Panc1 (cell line): ENCODE results near the gene LIMK2. TPM values are rescaled to one million over a fixed set of nuclear protein-coding genes. Genes with fewer than 3 reads are reported as not detected.

Source experiments
- ATAC-seq: fragments of 200-7000 bp; cut with Tn5 transposase; 2 replicates; pipeline ENCODE4 v1.9.1; 2020; ENCODE audit warnings: mild to moderate bottlenecking, moderate library complexity
- BruUV-seq: library from RNA; stranded (reverse); fragments of 400-500 nt; replicated peaks from 2 replicates; lab custom pipeline; 2021; lab: Mats Ljungman, UMichigan
- CTCF ChIA-PET: fragments of 300-600 bp; sonication (Branson Sonifier 250); formaldehyde crosslinking; loops from one replicate; lab custom pipeline; 2022; ENCODE audit warnings: antibody characterized with exemption; lab: Charles Lee
- POLR2A ChIA-PET: fragments of 300-600 bp; sonication (Branson Sonifier 250); formaldehyde crosslinking; loops from one replicate; lab custom pipeline; 2022; ENCODE audit warnings: antibody characterized with exemption; lab: Charles Lee
- DNase-seq: peaks from one replicate; pipeline ENCODE4 v3.0.0-alpha.2; 2010; ENCODE audit warnings: low read depth, low spot score
- H3K27ac ChIP-seq: 2 replicates; pipeline ENCODE4 v1.5.1; 2011; ENCODE audit warnings: mild to moderate bottlenecking, low read length, inconsistent platforms
- H3K27me3 ChIP-seq: fragments of 200-500 bp; sonication (Bioruptor generic); 2 replicates; pipeline ENCODE4 v1.6.0; 2014; ENCODE audit warnings: low read length, inconsistent platforms; ENCODE audit not compliant: control insufficient read depth, insufficient read depth
- H3K36me3 ChIP-seq: fragments of 200-500 bp; sonication (Bioruptor generic); 2 replicates; pipeline ENCODE4 v1.5.1; 2014; ENCODE audit warnings: inconsistent platforms, mild to moderate bottlenecking, low read length, moderate library complexity; ENCODE audit not compliant: control insufficient read depth, insufficient read depth
- H3K4me1 ChIP-seq: 2 replicates; pipeline ENCODE4 v1.5.1; 2011; ENCODE audit warnings: inconsistent platforms, mild to moderate bottlenecking, low read length, moderate library complexity; ENCODE audit not compliant: control insufficient read depth, insufficient read depth
- H3K4me3 ChIP-seq, 2 experiments: 2 replicates each; pipeline ENCODE4 v1.5.1; 2011 to 2012; ENCODE audit warnings: low read depth in 2 of 2, low read length in 2 of 2, mild to moderate bottlenecking in 2 of 2, inconsistent platforms in 1 of 2, moderate library complexity in 1 of 2
- H3K9me3 ChIP-seq: fragments of 200-500 bp; sonication (Bioruptor generic); 2 replicates; pipeline ENCODE4 v1.5.1; 2014; ENCODE audit warnings: low read depth, mild to moderate bottlenecking, inconsistent platforms, low read length, moderate library complexity; ENCODE audit not compliant: control insufficient read depth, insufficient read depth
- POLR2AphosphoS5 ChIP-seq: IDR thresholded peaks from 2 replicates; pipeline ENCODE4 v1.6.1; 2012; ENCODE audit warnings: mild to moderate bottlenecking, low read depth, low read length, moderate library complexity
- SIN3A ChIP-seq: IDR thresholded peaks from 2 replicates; pipeline ENCODE4 v1.6.1; 2012; ENCODE audit warnings: low read depth, mild to moderate bottlenecking, low read length, moderate library complexity, borderline replicate concordance; ENCODE audit not compliant: insufficient read depth
- TCF7L2 ChIP-seq: IDR thresholded peaks from 2 replicates; pipeline ENCODE4 v1.6.1; 2011; ENCODE audit warnings: mild to moderate bottlenecking, low read depth, low read length, inconsistent platforms
- in situ Hi-C: cut with HindIII; loops from 2 replicates; pipeline ENCODE4 v1.10.0; 2016; ENCODE audit warnings: low sequenced_read_pairs, low pct_unique_long_range_greater_than_20kb
- intact Hi-C: fragments of 100-400 bp; cut with micrococcal nuclease; formaldehyde crosslinking; loops from one replicate; pipeline ENCODE4 v1.10.0; 2022; ENCODE audit not compliant: unreplicated experiment
- total RNA-seq: library from RNA; stranded (reverse); gene quantifications from one replicate; pipeline ENCODE4 v1.2.1, GENCODE V29; 2021; ENCODE audit not compliant: unreplicated experiment
- TF ChIP-seq, protein P1 (sequence below), 2 experiments: IDR thresholded peaks; 2 replicates each; pipeline ENCODE4 v1.6.1; 2011 to 2012; ENCODE audit warnings: low read depth in 2 of 2, control low read depth in 1 of 2, low read length in 1 of 2, mild to moderate bottlenecking in 1 of 2, moderate library complexity in 1 of 2; ENCODE audit not compliant: insufficient read depth in 1 of 2
- TF ChIP-seq, protein P2 (sequence below): fragments of 450-650 bp; IDR thresholded peaks from 2 replicates; pipeline ENCODE4 v1.5.1; 2017; ENCODE audit warnings: mild to moderate bottlenecking

Gene LIMK2
- total RNA-seq, 1 experiment from 2014 or later: 12.6 TPM

DNA sequence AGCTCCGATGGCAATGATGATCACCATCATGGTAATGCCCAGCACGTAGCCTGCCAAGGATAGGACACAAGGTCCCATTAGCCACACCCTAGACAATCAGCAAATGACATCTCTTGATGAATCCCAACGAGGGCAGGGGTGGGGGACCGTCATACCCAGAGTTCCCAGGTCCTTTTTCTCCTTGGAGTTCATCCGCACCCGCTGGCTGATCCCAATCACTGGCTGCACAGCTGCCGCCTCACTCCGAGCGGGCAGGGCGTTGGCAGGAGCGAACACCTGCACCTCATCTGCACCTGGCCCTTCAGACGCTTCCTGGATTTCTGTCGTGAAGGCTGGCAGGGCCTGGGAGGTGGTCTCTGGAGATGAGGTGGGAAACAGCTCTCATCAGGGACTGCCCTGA lies 77.2 kb downstream of the LIMK2 start:
- ChIA-PET CTCF (no interaction called here), POLR2A (no interaction called here)
- Histone ChIP-seq H3K4me1 (no peaks in the 10 kb centered on the region; the same call in 1 of the 2 replicates), H3K27me3 (no peaks in the 10 kb centered on the region), H3K27ac (no peak overlapping the region), H3K9me3 (no peaks in the 10 kb centered on the region), H3K36me3 (no peaks in the 10 kb centered on the region), H3K4me3 (no peak overlapping the region)
- in situ Hi-C loops (no loop called here), intact Hi-C loops (no loop called here)
- BruUV-seq: no TSS peak
- TF ChIP-seq, protein P1, sequence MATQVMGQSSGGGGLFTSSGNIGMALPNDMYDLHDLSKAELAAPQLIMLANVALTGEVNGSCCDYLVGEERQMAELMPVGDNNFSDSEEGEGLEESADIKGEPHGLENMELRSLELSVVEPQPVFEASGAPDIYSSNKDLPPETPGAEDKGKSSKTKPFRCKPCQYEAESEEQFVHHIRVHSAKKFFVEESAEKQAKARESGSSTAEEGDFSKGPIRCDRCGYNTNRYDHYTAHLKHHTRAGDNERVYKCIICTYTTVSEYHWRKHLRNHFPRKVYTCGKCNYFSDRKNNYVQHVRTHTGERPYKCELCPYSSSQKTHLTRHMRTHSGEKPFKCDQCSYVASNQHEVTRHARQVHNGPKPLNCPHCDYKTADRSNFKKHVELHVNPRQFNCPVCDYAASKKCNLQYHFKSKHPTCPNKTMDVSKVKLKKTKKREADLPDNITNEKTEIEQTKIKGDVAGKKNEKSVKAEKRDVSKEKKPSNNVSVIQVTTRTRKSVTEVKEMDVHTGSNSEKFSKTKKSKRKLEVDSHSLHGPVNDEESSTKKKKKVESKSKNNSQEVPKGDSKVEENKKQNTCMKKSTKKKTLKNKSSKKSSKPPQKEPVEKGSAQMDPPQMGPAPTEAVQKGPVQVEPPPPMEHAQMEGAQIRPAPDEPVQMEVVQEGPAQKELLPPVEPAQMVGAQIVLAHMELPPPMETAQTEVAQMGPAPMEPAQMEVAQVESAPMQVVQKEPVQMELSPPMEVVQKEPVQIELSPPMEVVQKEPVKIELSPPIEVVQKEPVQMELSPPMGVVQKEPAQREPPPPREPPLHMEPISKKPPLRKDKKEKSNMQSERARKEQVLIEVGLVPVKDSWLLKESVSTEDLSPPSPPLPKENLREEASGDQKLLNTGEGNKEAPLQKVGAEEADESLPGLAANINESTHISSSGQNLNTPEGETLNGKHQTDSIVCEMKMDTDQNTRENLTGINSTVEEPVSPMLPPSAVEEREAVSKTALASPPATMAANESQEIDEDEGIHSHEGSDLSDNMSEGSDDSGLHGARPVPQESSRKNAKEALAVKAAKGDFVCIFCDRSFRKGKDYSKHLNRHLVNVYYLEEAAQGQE (IDR thresholded peaks at IDR 0.05; ENCODE audit: insufficient read depth in 1 of 2, low read depth in 2 of 2, low read length in 1 of 2): no peak
- TF ChIP-seq SIN3A (no peak), POLR2AphosphoS5 (no peak), TCF7L2 (no peak)
- TF ChIP-seq, protein P2, sequence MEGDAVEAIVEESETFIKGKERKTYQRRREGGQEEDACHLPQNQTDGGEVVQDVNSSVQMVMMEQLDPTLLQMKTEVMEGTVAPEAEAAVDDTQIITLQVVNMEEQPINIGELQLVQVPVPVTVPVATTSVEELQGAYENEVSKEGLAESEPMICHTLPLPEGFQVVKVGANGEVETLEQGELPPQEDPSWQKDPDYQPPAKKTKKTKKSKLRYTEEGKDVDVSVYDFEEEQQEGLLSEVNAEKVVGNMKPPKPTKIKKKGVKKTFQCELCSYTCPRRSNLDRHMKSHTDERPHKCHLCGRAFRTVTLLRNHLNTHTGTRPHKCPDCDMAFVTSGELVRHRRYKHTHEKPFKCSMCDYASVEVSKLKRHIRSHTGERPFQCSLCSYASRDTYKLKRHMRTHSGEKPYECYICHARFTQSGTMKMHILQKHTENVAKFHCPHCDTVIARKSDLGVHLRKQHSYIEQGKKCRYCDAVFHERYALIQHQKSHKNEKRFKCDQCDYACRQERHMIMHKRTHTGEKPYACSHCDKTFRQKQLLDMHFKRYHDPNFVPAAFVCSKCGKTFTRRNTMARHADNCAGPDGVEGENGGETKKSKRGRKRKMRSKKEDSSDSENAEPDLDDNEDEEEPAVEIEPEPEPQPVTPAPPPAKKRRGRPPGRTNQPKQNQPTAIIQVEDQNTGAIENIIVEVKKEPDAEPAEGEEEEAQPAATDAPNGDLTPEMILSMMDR: no peak
- DNase-seq: no peak
- ATAC-seq: no peak

- intact Hi-C loops (no loop called here), in situ Hi-C loops (no loop called here)
- CTCF ChIA-PET: interaction anchor here (0.5 to 1.4 kb wide), 2 partner anchors 18 to 19 kb away, joined by 5 to 6 read pairs; no protein-coding TSS in a partner anchor
- POLR2A ChIA-PET: interaction anchor here (0.5 to 0.8 kb wide), 4 partner anchors 47 to 162 kb away, joined by 3 to 5 read pairs (median 4); no protein-coding TSS in a partner anchor
- Histone ChIP-seq H3K36me3 (no peaks in the 10 kb centered on the region), H3K27me3 (no peaks in the 10 kb centered on the region), H3K27ac (peak overlapping the region; percentile 69), H3K9me3 (no peaks in the 10 kb centered on the region), H3K4me1 (no peaks in the 10 kb centered on the region; the same call in 1 of the 2 replicates), H3K4me3 (peak overlapping the region; percentile 54 to 78)
- BruUV-seq: no TSS peak
- TF ChIP-seq, protein P1 (IDR thresholded peaks at IDR 0.05; ENCODE audit: insufficient read depth in 1 of 2, low read depth in 2 of 2, low read length in 1 of 2): no peak
- TF ChIP-seq, protein P2: no peak
- TF ChIP-seq SIN3A (peak; percentile 63; the same call in 1 of the 2 replicates), POLR2AphosphoS5 (no peak)
- DNase-seq (no peak), ATAC-seq (peak; percentile 96)
These were observed 78.7 kb downstream of the LIMK2 start for GRCh38 chr22:31290494-31291471.
